ENCODE measurements around the gene TJP3.

Gene TJP3

GRCh38 chr19:3691726-3692125, 16.5 kb upstream of the TJP3 start:
- no peak for DNase-seq (ENCODE audit: low spot score)

GRCh38 chr19:3692141-3693024, 15.8 kb upstream of the TJP3 start:
- peak; percentile 47 for DNase-seq (ENCODE audit: low spot score)

GRCh38 chr19:3693025-3693925, 14.9 kb upstream of the TJP3 start:
- DNase-seq (ENCODE audit: low spot score) = no peak

GRCh38 chr19:3694361-3695123, 13.6 kb upstream of the TJP3 start:
- no peak for DNase-seq (ENCODE audit: low spot score)

GRCh38 chr19:3695124-3695733, 13.0 kb upstream of the TJP3 start:
- no peak for DNase-seq (ENCODE audit: low spot score)

GRCh38 chr19:3695986-3696659, 12.1 kb upstream of the TJP3 start:
- no peak for DNase-seq (ENCODE audit: low spot score)

GRCh38 chr19:3696660-3696995, 11.6 kb upstream of the TJP3 start:
- DNase-seq (ENCODE audit: low spot score) = no peak

- DNase-seq (ENCODE audit: low spot score) = no peak
Measured at GRCh38 chr19:3697094-3697493, 11.1 kb upstream of the TJP3 start.

GRCh38 chr19:3697671-3698385, 10.4 kb upstream of the TJP3 start:
- DNase-seq (ENCODE audit: low spot score) = no peak

GRCh38 chr19:3698386-3698950, 9.7 kb upstream of the TJP3 start:
- peak; percentile 48 for DNase-seq (ENCODE audit: low spot score)

- peak; percentile 36 for DNase-seq (ENCODE audit: low spot score)
Measured at GRCh38 chr19:3698974-3699740, 9.0 kb upstream of the TJP3 start.

GRCh38 chr19:3699741-3700241, 8.4 kb upstream of the TJP3 start:
- no peak for DNase-seq (ENCODE audit: low spot score)

- DNase-seq (ENCODE audit: low spot score) = peak; percentile 87
Measured at GRCh38 chr19:3700242-3701032, 7.7 kb upstream of the TJP3 start, which contains the start of gene PIP5K1C. Gene PIP5K1C (minus strand): TSS chr19:3700468. CDS start chr19:3700390, 78 bp downstream.

- DNase-seq (ENCODE audit: low spot score) = no peak
Measured at GRCh38 chr19:3701200-3701599, 7.0 kb upstream of the TJP3 start.

GRCh38 chr19:3707868-3708206, 347 bp upstream of the TJP3 start:
- DNase-seq (ENCODE audit: low spot score) = no peak

GRCh38 chr19:3710265-3710812, 2.2 kb downstream of the TJP3 start:
- no peak for DNase-seq (ENCODE audit: low spot score)

GRCh38 chr19:3712663-3713611, 4.8 kb downstream of the TJP3 start:
- no peak for DNase-seq (ENCODE audit: low spot score)
